Stimulated activated CD8-positive, alpha-beta memory T cell treated with anti-CD3 and anti-CD28 coated beads, Interleukin-12 subunit alpha, Interleukin-12 subunit beta, amount 100 ng/mL, for 4 hours (primary cell): ENCODE data around the gene MTSS2.

Experiments
- DNase-seq: peaks from one replicate; pipeline ENCODE4 v3.0.0-alpha.2; 2020; ENCODE audit warnings: low read depth

Gene MTSS2

GRCh38 chr16:70698901-70699300 lies 13.0 kb upstream of the MTSS2 start:
- DNase-seq: no peak

- DNase-seq: no peak
Measured at GRCh38 chr16:70697594-70698170, 11.8 kb upstream of the MTSS2 start.

GRCh38 chr16:70696952-70697593 lies 11.2 kb upstream of the MTSS2 start:
- no peak for DNase-seq

- no peak for DNase-seq
Measured at GRCh38 chr16:70696355-70696754, 10.5 kb upstream of the MTSS2 start.

GRCh38 chr16:70695331-70696070 lies 9.6 kb upstream of the MTSS2 start:
- no peak for DNase-seq

- DNase-seq: no peak
Measured at GRCh38 chr16:70694868-70695218, 9.0 kb upstream of the MTSS2 start.

- no peak for DNase-seq
Measured at GRCh38 chr16:70694088-70694867, 8.4 kb upstream of the MTSS2 start.

GRCh38 chr16:70692873-70693671 lies 7.2 kb upstream of the MTSS2 start:
- no peak for DNase-seq

- no peak for DNase-seq
Measured at GRCh38 chr16:70692130-70692872, 6.4 kb upstream of the MTSS2 start.

GRCh38 chr16:70691223-70692129 lies 5.6 kb upstream of the MTSS2 start:
- DNase-seq: no peak

GRCh38 chr16:70689970-70690891 lies 4.4 kb upstream of the MTSS2 start:
- DNase-seq: no peak

GRCh38 chr16:70689035-70689969 lies 3.4 kb upstream of the MTSS2 start:
- no peak for DNase-seq

GRCh38 chr16:70688246-70688742 lies 2.4 kb upstream of the MTSS2 start:
- DNase-seq: no peak

GRCh38 chr16:70687671-70688245 lies 1.9 kb upstream of the MTSS2 start:
- DNase-seq: no peak

GRCh38 chr16:70687102-70687511 lies 1.3 kb upstream of the MTSS2 start:
- DNase-seq: no peak

- DNase-seq: no peak
Measured at GRCh38 chr16:70686376-70687101, 686 bp upstream of the MTSS2 start.
